Nucleus accumbens (tissue), 56 donors: ENCODE measurements around the gene GJB4.
"Not testable (repeated sequence)": the region's sequence is repeated elsewhere in the genome, so short reads cannot be mapped to it uniquely, and the experiment has no call there.

Experiments used
- DNase-seq, 56 donors: peaks; one replicate each; lab custom pipeline; 2025; lab: John Stamatoyannopoulos, UW

GJB4 gene

GRCh38 chr1:34794001-34794789 is 34.7 kb downstream of the GJB4 start:
- no peak for DNase-seq

GRCh38 chr1:34794790-34795180 is 35.2 kb downstream of the GJB4 start:
- DNase-seq = no peak

- DNase-seq = no peak
Observed at GRCh38 chr1:34795916-34796315, 36.4 kb downstream of the GJB4 start.

- no peak for DNase-seq
Observed at GRCh38 chr1:34796990-34797389, 37.5 kb downstream of the GJB4 start.

GRCh38 chr1:34800214-34800613 is 40.7 kb downstream of the GJB4 start:
- no peak for DNase-seq

- DNase-seq = no peak
Observed at GRCh38 chr1:34803770-34804169, 44.2 kb downstream of the GJB4 start.

GRCh38 chr1:34806396-34806795 is 46.9 kb downstream of the GJB4 start:
- DNase-seq = no peak

GRCh38 chr1:34808051-34808810 is 48.7 kb downstream of the GJB4 start:
- no peak for DNase-seq

GRCh38 chr1:34810781-34811180 is 51.2 kb downstream of the GJB4 start:
- not testable (repeated sequence) for DNase-seq
